HG03025 (cell line): Measurements from ENCODE around the gene ESD.

Source experiments
- ATAC-seq: cut with Tn5 transposase; IDR thresholded peaks from one replicate; pipeline ENCODE4 v1.9.1; 2021; ENCODE audit warnings: mild to moderate bottlenecking, moderate library complexity; ENCODE audit not compliant: unreplicated experiment, low FRiP score

ESD gene

GRCh38 chr13:46748300-46748699, 48.7 kb downstream of the ESD start:
- no peak for ATAC-seq

GRCh38 chr13:46747031-46747820, 49.7 kb downstream of the ESD start:
- no peak for ATAC-seq

GRCh38 chr13:46745706-46746105, 51.3 kb downstream of the ESD start:
- no peak for ATAC-seq

- no peak for ATAC-seq
Measured at GRCh38 chr13:46745062-46745461, 51.9 kb downstream of the ESD start.

- ATAC-seq: no peak
Measured at GRCh38 chr13:46743191-46743590, 53.8 kb downstream of the ESD start.

GRCh38 chr13:46739447-46740098, 57.4 kb downstream of the ESD start:
- no peak for ATAC-seq

GRCh38 chr13:46738766-46739165, 58.2 kb downstream of the ESD start:
- ATAC-seq: no peak

- no peak for ATAC-seq
Measured at GRCh38 chr13:46738055-46738454, 58.9 kb downstream of the ESD start.

GRCh38 chr13:46736541-46737310, 60.2 kb downstream of the ESD start:
- ATAC-seq: no peak

GRCh38 chr13:46735425-46735824, 61.5 kb downstream of the ESD start:
- ATAC-seq: no peak

GRCh38 chr13:46731535-46731934, 65.4 kb downstream of the ESD start:
- ATAC-seq: no peak

- no peak for ATAC-seq
Measured at GRCh38 chr13:46728777-46729176, 68.2 kb downstream of the ESD start.

GRCh38 chr13:46726347-46726746, 70.6 kb downstream of the ESD start:
- no peak for ATAC-seq
